ENCODE data around the gene TBCB. TPM values are rescaled to one million over a fixed set of nuclear protein-coding genes. Genes with fewer than 3 reads are reported as not detected.

TBCB gene
- total RNA-seq, 4 donors from 2014 or later, result 183 to 254 (median 225) TPM

- WGBS, 2 donors, result 59 to 61% methylated on average over 5 of the region's 5 CpGs
- TF ChIP-seq CTCF (IDR thresholded peaks at IDR 0.05) (no peak), POLR2A (IDR thresholded peaks at IDR 0.05) (no peak)
- H3K36me3 ChIP-seq, result peaks cover 5 to 61% (median 33%) of the 10 kb centered on the region in 3 donors
- H3K27me3 ChIP-seq, result no peaks in the 10 kb centered on the region
- no peaks in the 10 kb centered on the region for H3K9me3 ChIP-seq
- no peak overlapping the region for H3K4me3 ChIP-seq
- peaks cover 0 to 28% (median 4%) of the 10 kb centered on the region in 4 donors for H3K4me1 ChIP-seq
- H3K27ac ChIP-seq, result peak overlapping the region; percentile 90 to 98 (median 94)
- no peak for DNase-seq (ENCODE audit: low spot score in 2 of 2)
These were observed 35.3 kb downstream of the TBCB start for GRCh38 chr19:36150586-36150985.

- Histone ChIP-seq H3K4me3 (peak overlapping the region; percentile 39 to 68 (median 54)), H3K4me1 (peaks cover 0 to 28% (median 4%) of the 10 kb centered on the region in 4 donors), H3K27ac (peak overlapping the region; percentile 90 to 98 (median 94)), H3K36me3 (peaks cover 4 to 53% (median 26%) of the 10 kb centered on the region in 3 donors), H3K9me3 (no peaks in the 10 kb centered on the region), H3K27me3 (no peaks in the 10 kb centered on the region)
- peak; percentile 57 to 59 for DNase-seq (ENCODE audit: low spot score in 2 of 2)
- WGBS, 2 donors, result 41 to 52% methylated on average over 44 to 47 of the region's 47 CpGs
- TF ChIP-seq CTCF (IDR thresholded peaks at IDR 0.05) (no peak), POLR2A (IDR thresholded peaks at IDR 0.05) (peak in 1 of 2 donors; percentile 49), EP300 (IDR thresholded peaks at IDR 0.05) (peak in 1 of 2 donors; percentile 70)
These were observed 36.1 kb downstream of the TBCB start for GRCh38 chr19:36151144-36152018.

GRCh38 chr19:36152019-36152351, 36.7 kb downstream of the TBCB start:
- Histone ChIP-seq H3K36me3 (peaks cover 0 to 47% (median 20%) of the 10 kb centered on the region in 3 donors), H3K4me1 (peaks cover 0 to 32% (median 4%) of the 10 kb centered on the region in 4 donors), H3K27ac (peak overlapping the region; percentile 90 to 98 (median 94)), H3K9me3 (no peaks in the 10 kb centered on the region), H3K4me3 (peak overlapping the region; percentile 39 to 68 (median 54)), H3K27me3 (no peaks in the 10 kb centered on the region)
- DNase-seq (ENCODE audit: low spot score in 2 of 2), result peak in 1 of 2 donors; percentile 18
- TF ChIP-seq CTCF (IDR thresholded peaks at IDR 0.05), result no peak
- TF ChIP-seq EP300 (IDR thresholded peaks at IDR 0.05), result no peak
- no peak for TF ChIP-seq POLR2A (IDR thresholded peaks at IDR 0.05)
- 24 to 33% methylated on average over 9 to 13 of the region's 16 CpGs for WGBS, 2 donors

- TF ChIP-seq POLR2A (IDR thresholded peaks at IDR 0.05) (peak in 1 of 2 donors; percentile 56), EP300 (IDR thresholded peaks at IDR 0.05) (peak in 1 of 2 donors; percentile 73), CTCF (IDR thresholded peaks at IDR 0.05) (no peak)
- 10 to 13% methylated on average over 11 to 33 of the region's 40 CpGs for WGBS, 2 donors
- Histone ChIP-seq H3K9me3 (no peaks in the 10 kb centered on the region), H3K4me3 (peak within 1 kb of the TSS; percentile 39 to 68 (median 54)), H3K27ac (peak within 1 kb of the TSS; percentile 90 to 98 (median 94)), H3K27me3 (no peaks in the 10 kb centered on the region), H3K4me1 (peaks cover 0 to 32% (median 4%) of the 10 kb centered on the region in 4 donors), H3K36me3 (peaks cover 0 to 42% (median 15%) of the 10 kb centered on the region in 3 donors)
- DNase-seq (ENCODE audit: low spot score in 2 of 2), result peak; percentile 53 to 57
These were observed 37.3 kb downstream of the TBCB start, which contains the start of gene COX7A1 for GRCh38 chr19:36152352-36153091. COX7A1 (minus strand) TSS chr19:36152447; CDS start chr19:36152407, 40 bp downstream.

Measured in tibial nerve (tissue), 4 donors.